Spleen (tissue), 11 donors: Measurements from ENCODE around the gene CAMP. TPM values are rescaled to one million over a fixed set of nuclear protein-coding genes. Genes with fewer than 3 reads are reported as not detected.
"Not testable (repeated sequence)": the region's sequence is repeated elsewhere in the genome, so short reads cannot be mapped to it uniquely, and the experiment has no call there.

ENCODE experiments used
- DNase-seq: peaks from one replicate; pipeline ENCODE4 v3.0.0-alpha.2; 2020
- H3K27ac ChIP-seq, 8 donors: fragments of 200-600 bp; sonication (generic) in 7 of 8; 1 replicate in 4 of 8; 2 replicates in 4 of 8; pipeline versions ENCODE4 v1.5.0 to v1.8.0; 2016 to 2021; ENCODE audit warnings: inconsistent platforms in 4 of 8, mild to moderate bottlenecking in 4 of 8, moderate library complexity in 1 of 8
- H3K27me3 ChIP-seq, 7 donors: fragments of 200-600 bp; sonication (generic) in 6 of 7; replicated peaks in 1 of 7; 1 replicate in 4 of 7; 2 replicates in 3 of 7; pipeline versions ENCODE4 v1.5.0 to v1.8.0; 2016 to 2021; ENCODE audit warnings: inconsistent platforms in 3 of 7, mild to moderate bottlenecking in 1 of 7
- H3K36me3 ChIP-seq, 6 donors: fragments of 200-600 bp; sonication (generic) in 5 of 6; 1 replicate in 4 of 6; 2 replicates in 2 of 6; pipeline versions ENCODE4 v1.5.0 to v1.8.0; 2016 to 2021; ENCODE audit warnings: inconsistent platforms in 2 of 6
- H3K4me1 ChIP-seq, 6 donors: fragments of 200-600 bp; sonication (generic) in 5 of 6; 1 replicate in 3 of 6; 2 replicates in 3 of 6; pipeline versions ENCODE4 v1.5.0 to v1.8.0; 2016 to 2021; ENCODE audit warnings: inconsistent platforms in 3 of 6
- H3K4me3 ChIP-seq, 8 donors: fragments of 200-600 bp; sonication (generic) in 7 of 8; 1 replicate in 4 of 8; 2 replicates in 4 of 8; pipeline versions ENCODE4 v1.5.0 to v1.8.0; 2016 to 2021; ENCODE audit warnings: inconsistent platforms in 4 of 8, mild to moderate bottlenecking in 4 of 8, moderate library complexity in 2 of 8
- H3K9me3 ChIP-seq, 8 donors: fragments of 200-600 bp; sonication (generic) in 7 of 8; 1 replicate in 4 of 8; 2 replicates in 4 of 8; pipeline versions ENCODE4 v1.5.0 to v1.8.0; 2016 to 2021; ENCODE audit warnings: inconsistent platforms in 4 of 8
- CTCF ChIP-seq, 11 experiments: fragments of 200-600 bp in 7 of 11; fragments of 450-650 bp in 4 of 11; sonication (generic) in 4 of 11; IDR thresholded peaks in 8 of 11; conservative IDR thresholded peaks in 3 of 11; 1 replicate in 7 of 11; 2 replicates in 4 of 11; pipeline versions ENCODE4 v1.4.0 to v1.8.0; 2016 to 2021; ENCODE audit warnings: antibody characterized with exemption in 11 of 11, inconsistent platforms in 4 of 11, mild to moderate bottlenecking in 1 of 11
- POLR2A ChIP-seq, 3 donors: fragments of 450-650 bp; IDR thresholded peaks; one replicate each; pipeline ENCODE4 v1.5.1; 2017; ENCODE audit warnings: antibody characterized with exemption in 3 of 3, mild to moderate bottlenecking in 1 of 3
- POLR2AphosphoS5 ChIP-seq, 3 donors: sonication (generic); formaldehyde crosslinking; IDR thresholded peaks; one replicate each; pipeline ENCODE4 v1.5.1; 2017; ENCODE audit warnings: antibody characterized with exemption in 3 of 3
- WGBS, 5 donors: extraction: QIAGEN DNeasy Blood & Tissue Kit in 3 of 5; methylation state at CpG; one replicate each; pipeline versions ENCODE4 v1.1.5 to v1.1.7; 2013 to 2018; 5-methylcytosine and 5-hydroxymethylcytosine counted together
- intact Hi-C: fragments of 100-400 bp; cut with DNase I; formaldehyde crosslinking; loops from one replicate; pipeline ENCODE4 v1.15.0; 2023; ENCODE audit warnings: low total_unique reads
- polyA plus RNA-seq, 3 donors: library from polyadenylated mRNA; stranded (reverse); fragments of 200-250 nt; gene quantifications; one replicate each; pipeline ENCODE4 v1.2.1, GENCODE V29; 2013
- total RNA-seq, 7 donors: library from RNA; depleted of rRNA in 3 of 7; stranded (reverse); fragments of >200 nt in 3 of 7; fragmentation: NEBNext Ultra II Directional in 4 of 7; extraction: Animal tissue kit (Norgen Biotek cat#: 25700) in 4 of 7; gene quantifications; one replicate each; pipeline versions ENCODE4 v1.1.0 to v1.2.1, GENCODE V29; 2016 to 2021
- donor health status: healthy with polysubstance abuse.
- donor health status: DM: no; HTN: no; CAD: no; lungs with moderate emphysema.
- donor health status: DM: no; HTN: no; CAD: no.
- donor health status: Bipolar disorder and iron deficiency.
- donor health status: healthy.
- donor health status: DM: no; HTN: no; CAD: no.
- donor health status: DM: yes; HTN: yes; CAD: no.

Gene CAMP
- total and polyA plus RNA-seq, 10 donors: 1.5 to 98.9 (median 15.7) TPM

DNA sequence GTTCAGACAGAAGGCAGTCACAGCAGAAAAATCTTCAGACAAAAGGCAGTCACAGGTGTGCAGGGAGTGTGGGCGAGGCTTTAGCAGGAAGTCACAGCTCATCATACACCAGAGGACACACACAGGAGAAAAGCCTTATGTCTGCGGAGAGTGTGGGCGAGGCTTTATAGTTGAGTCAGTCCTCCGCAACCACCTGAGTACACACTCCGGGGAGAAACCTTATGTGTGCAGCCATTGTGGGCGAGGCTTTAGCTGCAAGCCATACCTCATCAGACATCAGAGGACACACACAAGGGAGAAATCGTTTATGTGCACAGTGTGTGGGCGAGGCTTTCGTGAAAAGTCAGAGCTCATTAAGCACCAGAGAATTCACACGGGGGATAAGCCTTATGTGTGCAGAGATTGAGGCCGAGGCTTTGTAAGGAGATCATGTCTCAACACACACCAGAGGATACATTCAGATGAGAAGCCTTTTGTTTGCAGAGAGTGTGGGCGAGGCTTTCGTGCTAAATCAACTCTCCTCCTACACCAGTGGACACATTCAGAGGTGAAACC is 45.2 kb downstream of the CAMP start:
- Histone ChIP-seq H3K36me3 (peaks cover 0 to 83% (median 40%) of the 10 kb centered on the region in 6 donors), H3K27ac (peak overlapping the region in 6 of 8 donors; percentile 28 to 55 (median 46)), H3K4me3 (peak overlapping the region in 1 of 8 donors; percentile 11), H3K9me3 (peaks cover 0 to 5% (median 0%) of the 10 kb centered on the region in 8 donors), H3K27me3 (no peaks in the 10 kb centered on the region), H3K4me1 (peaks cover 0 to 25% (median 11%) of the 10 kb centered on the region in 6 donors)
- TF ChIP-seq CTCF (IDR thresholded peaks at IDR 0.05 in 8 of 11, conservative IDR thresholded peaks at IDR 0.05 in 3 of 11) (no peak), POLR2A (IDR thresholded peaks at IDR 0.05) (no peak), POLR2AphosphoS5 (IDR thresholded peaks at IDR 0.05) (no peak)
- DNase-seq: no peak
- WGBS, 5 donors: 66 to 80% (median 73%) methylated on average over 13 of the region's 13 CpGs
- intact Hi-C loops: no loop called here

GRCh38 chr3:48268936-48269561 is 45.8 kb downstream of the CAMP start:
- peak overlapping the region in 5 of 8 donors; percentile 28 to 55 (median 46) for H3K27ac ChIP-seq
- H3K27me3 ChIP-seq: no peaks in the 10 kb centered on the region
- no peak for DNase-seq
- TF ChIP-seq POLR2A (IDR thresholded peaks at IDR 0.05): no peak
- no peak for TF ChIP-seq CTCF (IDR thresholded peaks at IDR 0.05 in 8 of 11, conservative IDR thresholded peaks at IDR 0.05 in 3 of 11)
- TF ChIP-seq POLR2AphosphoS5 (IDR thresholded peaks at IDR 0.05): no peak
- peak overlapping the region in 1 of 8 donors; percentile 11 for H3K4me3 ChIP-seq
- H3K4me1 ChIP-seq: peaks cover 0 to 28% (median 13%) of the 10 kb centered on the region in 6 donors
- peaks cover 0 to 77% (median 37%) of the 10 kb centered on the region in 6 donors for H3K36me3 ChIP-seq
- intact Hi-C loops: no loop called here
- H3K9me3 ChIP-seq: peaks cover 0 to 5% (median 0%) of the 10 kb centered on the region in 8 donors
- WGBS, 5 donors: 71 to 87% (median 81%) methylated on average over 23 of the region's 23 CpGs

- 82 to 87% (median 86%) methylated on average over 8 of the region's 8 CpGs for WGBS, 5 donors
- TF ChIP-seq CTCF (IDR thresholded peaks at IDR 0.05 in 8 of 11, conservative IDR thresholded peaks at IDR 0.05 in 3 of 11) (no peak), POLR2A (IDR thresholded peaks at IDR 0.05) (no peak), POLR2AphosphoS5 (IDR thresholded peaks at IDR 0.05) (no peak)
- H3K4me1 ChIP-seq: peaks cover 0 to 28% (median 13%) of the 10 kb centered on the region in 6 donors
Observed at GRCh38 chr3:48269592-48269991, 46.3 kb downstream of the CAMP start.

DNA sequence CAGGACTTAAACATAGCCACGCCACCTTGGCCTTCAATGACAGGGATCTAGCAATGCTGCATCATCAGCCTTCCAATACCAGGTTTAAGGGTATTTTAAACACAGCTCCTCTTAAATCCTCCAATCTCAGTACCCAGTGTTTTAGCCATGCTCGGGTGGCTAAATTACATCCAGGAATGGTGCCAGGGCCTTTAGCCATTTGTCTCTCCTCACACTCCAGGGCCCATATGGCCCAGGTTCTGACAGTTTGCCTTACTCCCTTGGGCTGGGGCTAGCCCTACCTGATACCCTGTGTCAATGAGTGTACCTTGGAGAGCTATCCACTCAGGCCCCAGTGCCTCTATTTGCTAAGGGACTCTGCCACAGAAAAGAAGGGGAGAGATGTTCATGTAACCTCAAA is 47.0 kb downstream of the CAMP start:
- Histone ChIP-seq H3K9me3 (peaks cover 0 to 5% (median 0%) of the 10 kb centered on the region in 8 donors), H3K27ac (no peak overlapping the region), H3K4me3 (no peak overlapping the region), H3K27me3 (no peaks in the 10 kb centered on the region), H3K36me3 (peaks cover 0 to 66% (median 27%) of the 10 kb centered on the region in 6 donors), H3K4me1 (peaks cover 0 to 28% (median 13%) of the 10 kb centered on the region in 6 donors)
- no peak for DNase-seq
- TF ChIP-seq CTCF (IDR thresholded peaks at IDR 0.05 in 8 of 11, conservative IDR thresholded peaks at IDR 0.05 in 3 of 11) (no peak), POLR2A (IDR thresholded peaks at IDR 0.05) (no peak), POLR2AphosphoS5 (IDR thresholded peaks at IDR 0.05) (no peak)
- intact Hi-C loops: loop anchor here (10.0 kb wide), 2 partner anchors 164 to 284 kb away; partner anchors contain the start of genes PFKFB4 and PLXNB1
- 87 to 97% (median 93%) methylated on average over 2 of the region's 2 CpGs for WGBS, 5 donors

More at GRCh38 chr3:48269592-48269991, 46.3 kb downstream of the CAMP start:
- no peak for DNase-seq
- peaks cover 0 to 72% (median 31%) of the 10 kb centered on the region in 6 donors for H3K36me3 ChIP-seq
- intact Hi-C loops: no loop called here
- peak overlapping the region in 1 of 8 donors; percentile 51 for H3K27ac ChIP-seq
- H3K9me3 ChIP-seq: peaks cover 0 to 5% (median 0%) of the 10 kb centered on the region in 8 donors
- H3K27me3 ChIP-seq: no peaks in the 10 kb centered on the region
- H3K4me3 ChIP-seq: peak overlapping the region in 1 of 8 donors; percentile 11

- not testable (repeated sequence) for H3K27me3 ChIP-seq, H3K4me3 ChIP-seq, H3K27ac ChIP-seq, DNase-seq, H3K9me3 ChIP-seq
- intact Hi-C loops: loop anchor here (10.0 kb wide), 2 partner anchors 164 to 284 kb away; partner anchors contain the start of genes PFKFB4 and PLXNB1
- Histone ChIP-seq H3K36me3 (peaks cover 0 to 57% (median 21%) of the 10 kb centered on the region in 6 donors), H3K4me1 (peaks cover 0 to 28% (median 13%) of the 10 kb centered on the region in 6 donors)
- 89 to 94% (median 91%) methylated on average over 10 of the region's 10 CpGs for WGBS, 5 donors
Observed at GRCh38 chr3:48271223-48271622, 47.9 kb downstream of the CAMP start.
